GM19351 (cell line): ENCODE results near the gene DAB1.
"Not testable (repeated sequence)": the region's sequence is repeated elsewhere in the genome, so short reads cannot be mapped to it uniquely, and the experiment has no call there.

Experiments
- ATAC-seq: cut with Tn5 transposase; IDR thresholded peaks from one replicate; pipeline ENCODE4 v1.9.1; 2021; ENCODE audit warnings: mild to moderate bottlenecking, moderate library complexity; ENCODE audit not compliant: unreplicated experiment

The DAB1 gene

GRCh38 chr1:57234459-57234858 is 189.4 kb downstream of the DAB1 start:
- no peak for ATAC-seq

- no peak for ATAC-seq
Observed at GRCh38 chr1:57232500-57232899, 191.4 kb downstream of the DAB1 start.

- no peak for ATAC-seq
Observed at GRCh38 chr1:57229998-57230397, 193.9 kb downstream of the DAB1 start.

GRCh38 chr1:57229076-57229475 is 194.8 kb downstream of the DAB1 start:
- ATAC-seq: no peak

- no peak for ATAC-seq
Observed at GRCh38 chr1:57222801-57223200, 201.1 kb downstream of the DAB1 start.

GRCh38 chr1:57222307-57222706 is 201.6 kb downstream of the DAB1 start:
- ATAC-seq: no peak

GRCh38 chr1:57220905-57221304 is 203.0 kb downstream of the DAB1 start:
- ATAC-seq: not testable (repeated sequence)

GRCh38 chr1:57218487-57219079 is 205.3 kb downstream of the DAB1 start:
- no peak for ATAC-seq

- ATAC-seq: no peak
Observed at GRCh38 chr1:57217905-57218304, 206.0 kb downstream of the DAB1 start.

- no peak for ATAC-seq
Observed at GRCh38 chr1:57214951-57215575, 208.8 kb downstream of the DAB1 start.

GRCh38 chr1:57210881-57211280 is 213.0 kb downstream of the DAB1 start:
- no peak for ATAC-seq

- ATAC-seq: no peak
Observed at GRCh38 chr1:57209495-57209894, 214.4 kb downstream of the DAB1 start.

GRCh38 chr1:57208741-57209302 is 215.0 kb downstream of the DAB1 start:
- ATAC-seq: no peak

GRCh38 chr1:57206038-57206437 is 217.8 kb downstream of the DAB1 start:
- no peak for ATAC-seq

- ATAC-seq: no peak
Observed at GRCh38 chr1:57204942-57205787, 218.7 kb downstream of the DAB1 start.

- ATAC-seq: no peak
Observed at GRCh38 chr1:57204091-57204490, 219.8 kb downstream of the DAB1 start.

- no peak for ATAC-seq
Observed at GRCh38 chr1:57202241-57202640, 221.6 kb downstream of the DAB1 start.

- ATAC-seq: no peak
Observed at GRCh38 chr1:57198912-57199311, 224.9 kb downstream of the DAB1 start.

GRCh38 chr1:57195436-57195941 is 228.4 kb downstream of the DAB1 start:
- no peak for ATAC-seq

GRCh38 chr1:57192222-57192621 is 231.6 kb downstream of the DAB1 start:
- no peak for ATAC-seq

- ATAC-seq: no peak
Observed at GRCh38 chr1:57190898-57191297, 233.0 kb downstream of the DAB1 start.
